ENCODE data around the gene ANKRD52. TPM values are rescaled to one million over a fixed set of nuclear protein-coding genes. Genes with fewer than 3 reads are reported as not detected.

ANKRD52 gene
- total and polyA plus RNA-seq, 2 donors from 2014 or later = 8.6 to 46.4 TPM

- intact Hi-C loops (cut with DNase I) = no loop called here
- Histone ChIP-seq H3K9ac (ENCODE audit: low read length in 3 of 3) (peak within 1 kb of the TSS in 2 of 3 donors; percentile 8 to 55), H3K9me3 (ENCODE audit: control insufficient read depth in 2 of 3, insufficient read depth in 1 of 3, low read length in 3 of 3) (no peaks in the 10 kb centered on the region), H3K4me3 (ENCODE audit: low read length in 3 of 3) (peak within 1 kb of the TSS in 2 of 3 donors; percentile 64 to 68), H3K4me1 (ENCODE audit: control insufficient read depth in 2 of 3, insufficient read depth in 2 of 3, low read depth in 1 of 3, low read length in 3 of 3) (peaks cover 0 to 4% (median 0%) of the 10 kb centered on the region in 3 donors), H3K36me3 (ENCODE audit: control insufficient read depth in 2 of 3, insufficient read depth in 3 of 3, low read length in 3 of 3) (peaks cover 0 to 2% (median 0%) of the 10 kb centered on the region in 3 donors), H3K27ac (ENCODE audit: low read depth in 2 of 2, low read length in 2 of 2) (peak within 1 kb of the TSS; percentile 84 to 88), H3K27me3 (ENCODE audit: control insufficient read depth, insufficient read depth, low read length) (no peaks in the 10 kb centered on the region)
- no peak for DNase-seq
- no peak for FAIRE-seq
- TF ChIP-seq, protein P1, sequence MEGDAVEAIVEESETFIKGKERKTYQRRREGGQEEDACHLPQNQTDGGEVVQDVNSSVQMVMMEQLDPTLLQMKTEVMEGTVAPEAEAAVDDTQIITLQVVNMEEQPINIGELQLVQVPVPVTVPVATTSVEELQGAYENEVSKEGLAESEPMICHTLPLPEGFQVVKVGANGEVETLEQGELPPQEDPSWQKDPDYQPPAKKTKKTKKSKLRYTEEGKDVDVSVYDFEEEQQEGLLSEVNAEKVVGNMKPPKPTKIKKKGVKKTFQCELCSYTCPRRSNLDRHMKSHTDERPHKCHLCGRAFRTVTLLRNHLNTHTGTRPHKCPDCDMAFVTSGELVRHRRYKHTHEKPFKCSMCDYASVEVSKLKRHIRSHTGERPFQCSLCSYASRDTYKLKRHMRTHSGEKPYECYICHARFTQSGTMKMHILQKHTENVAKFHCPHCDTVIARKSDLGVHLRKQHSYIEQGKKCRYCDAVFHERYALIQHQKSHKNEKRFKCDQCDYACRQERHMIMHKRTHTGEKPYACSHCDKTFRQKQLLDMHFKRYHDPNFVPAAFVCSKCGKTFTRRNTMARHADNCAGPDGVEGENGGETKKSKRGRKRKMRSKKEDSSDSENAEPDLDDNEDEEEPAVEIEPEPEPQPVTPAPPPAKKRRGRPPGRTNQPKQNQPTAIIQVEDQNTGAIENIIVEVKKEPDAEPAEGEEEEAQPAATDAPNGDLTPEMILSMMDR (IDR thresholded peaks at IDR 0.05; ENCODE audit: borderline replicate concordance, extremely low read depth, insufficient read depth) = no peak
Measured at GRCh38 chr12:56229916-56230431, 28.2 kb downstream of the ANKRD52 start, which contains the start of gene SLC39A5. TSS of gene SLC39A5 (plus strand) at chr12:56230051. CDS start at chr12:56231275, 1,224 bp downstream.

- no peak overlapping the region for H3K9ac ChIP-seq (ENCODE audit: low read length in 3 of 3)
- no peak overlapping the region for H3K27ac ChIP-seq (ENCODE audit: low read depth in 2 of 2, low read length in 2 of 2)
- no peaks in the 10 kb centered on the region for H3K27me3 ChIP-seq (ENCODE audit: control insufficient read depth, insufficient read depth, low read length)
- intact Hi-C loops (cut with DNase I) = no loop called here
- H3K4me3 ChIP-seq (ENCODE audit: low read length in 3 of 3) = no peak overlapping the region
- TF ChIP-seq, protein P1 (IDR thresholded peaks at IDR 0.05; ENCODE audit: borderline replicate concordance, extremely low read depth, insufficient read depth) = no peak
- FAIRE-seq = no peak
- H3K36me3 ChIP-seq (ENCODE audit: control insufficient read depth in 2 of 3, insufficient read depth in 3 of 3, low read length in 3 of 3) = peaks cover 0 to 2% (median 0%) of the 10 kb centered on the region in 3 donors
- no peak for DNase-seq
- H3K4me1 ChIP-seq (ENCODE audit: control insufficient read depth in 2 of 3, insufficient read depth in 2 of 3, low read depth in 1 of 3, low read length in 3 of 3) = peaks cover 0 to 6% (median 0%) of the 10 kb centered on the region in 3 donors
- no peaks in the 10 kb centered on the region for H3K9me3 ChIP-seq (ENCODE audit: control insufficient read depth in 2 of 3, insufficient read depth in 1 of 3, low read length in 3 of 3)
Measured at GRCh38 chr12:56229082-56229481, 29.1 kb downstream of the ANKRD52 start.

DNA sequence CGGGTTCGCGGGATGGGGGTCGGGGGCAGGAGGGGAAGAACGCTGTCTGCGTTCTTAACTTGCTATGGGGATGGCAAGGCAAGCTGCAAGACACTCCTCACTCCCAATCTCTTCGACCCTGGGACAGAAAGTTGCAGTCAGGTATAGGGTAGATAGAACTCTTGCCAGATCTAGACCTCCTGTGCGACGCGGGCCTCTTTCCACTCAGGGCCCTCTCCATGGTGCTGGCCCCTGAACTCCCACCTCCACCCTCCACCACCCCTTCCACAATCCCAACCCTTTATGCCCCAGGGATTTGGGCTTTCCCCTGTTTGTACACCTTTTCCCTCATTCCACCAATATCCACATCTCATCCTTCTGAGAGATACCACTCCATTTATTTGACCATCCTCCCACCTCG, 33.2 kb downstream of the ANKRD52 start:
- no peak for FAIRE-seq
- intact Hi-C loops (cut with DNase I) = no loop called here
- TF ChIP-seq, protein P1 (IDR thresholded peaks at IDR 0.05; ENCODE audit: borderline replicate concordance, extremely low read depth, insufficient read depth) = no peak

More for the DNA sequence above, 33.2 kb downstream of the ANKRD52 start:
- Histone ChIP-seq H3K4me3 (ENCODE audit: low read length in 3 of 3) (peak overlapping the region; percentile 68 to 85 (median 74)), H3K27me3 (ENCODE audit: control insufficient read depth, insufficient read depth, low read length) (no peaks in the 10 kb centered on the region), H3K36me3 (ENCODE audit: control insufficient read depth in 2 of 3, insufficient read depth in 3 of 3, low read length in 3 of 3) (peaks cover 0 to 2% (median 0%) of the 10 kb centered on the region in 3 donors), H3K9ac (ENCODE audit: low read length in 3 of 3) (peak overlapping the region in 2 of 3 donors; percentile 52 to 85), H3K9me3 (ENCODE audit: control insufficient read depth in 2 of 3, insufficient read depth in 1 of 3, low read length in 3 of 3) (no peaks in the 10 kb centered on the region), H3K27ac (ENCODE audit: low read depth in 2 of 2, low read length in 2 of 2) (peak overlapping the region in 1 of 2 donors; percentile 63), H3K4me1 (ENCODE audit: control insufficient read depth in 2 of 3, insufficient read depth in 2 of 3, low read depth in 1 of 3, low read length in 3 of 3) (peaks cover 4 to 17% (median 8%) of the 10 kb centered on the region in 3 donors)
- DNase-seq = no peak
